ENCODE data around the gene MSL2.

DNA sequence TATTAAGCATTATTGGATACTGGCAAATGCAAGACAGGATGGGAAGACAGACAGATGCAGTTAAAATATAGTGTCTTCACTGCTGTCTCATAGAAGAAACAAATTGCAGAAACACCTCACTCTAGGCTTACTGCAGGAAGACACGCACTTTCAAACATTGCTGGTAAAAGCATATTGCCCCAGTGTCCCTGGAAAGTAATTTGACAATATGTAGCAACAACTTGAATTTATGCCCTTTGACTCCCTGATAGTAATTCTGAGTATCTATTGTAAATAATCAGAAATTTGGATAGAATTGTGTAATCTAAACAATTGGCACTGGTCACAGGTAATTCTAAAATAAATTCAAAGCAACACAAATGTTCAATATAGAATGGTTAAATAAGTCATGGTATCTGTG is 62.0 kb downstream of the MSL2 start:
- no peak for TF ChIP-seq POLR2A (IDR thresholded peaks at IDR 0.05; ENCODE audit: low read depth, low read length)
- no peak for TF ChIP-seq TAF1 (IDR thresholded peaks at IDR 0.05; ENCODE audit: low read depth, low read length)
- no peak for TF ChIP-seq POLR2AphosphoS5 (IDR thresholded peaks at IDR 0.05; ENCODE audit: low read depth, low read length)

All from GM12891 (cell line).